ENCODE measurements around the gene DCP1B.

Gene DCP1B

DNA sequence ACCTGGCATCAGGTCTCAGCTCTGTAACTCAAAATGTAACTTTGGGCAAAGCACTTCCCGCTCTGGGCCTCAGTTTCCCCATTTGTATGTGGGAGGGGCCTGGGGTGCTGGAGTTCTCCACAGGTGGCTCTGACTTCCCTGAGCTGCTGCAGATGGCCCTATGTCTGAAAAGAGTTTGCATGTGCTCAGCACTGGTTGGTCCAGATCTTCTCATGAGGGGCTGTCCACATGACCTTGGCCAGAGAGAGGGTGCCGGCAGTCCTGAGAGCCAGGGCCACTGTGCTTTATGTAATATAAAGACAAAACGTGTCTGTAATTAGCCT lies 78.6 kb downstream of the DCP1B start:
- Histone ChIP-seq H3K27ac (no peak overlapping the region), H3K36me3 (ENCODE audit: insufficient read depth, low read length) (no peaks in the 10 kb centered on the region), H3K9me3 (ENCODE audit: low read depth, low read length) (no peaks in the 10 kb centered on the region), H3K4me3 (no peak overlapping the region), H3K9ac (ENCODE audit: insufficient read length) (no peak overlapping the region)
- DNase-seq (ENCODE audit: low read depth, low spot score) = no peak
- TF ChIP-seq POLR2AphosphoS5 (IDR thresholded peaks at IDR 0.05; ENCODE audit: borderline replicate concordance, low read depth, low read length) = no peak
- TF ChIP-seq FOXP2 (optimal IDR thresholded peaks at IDR 0.05; ENCODE audit: control extremely low read depth, extremely low read length, insufficient read depth) = no peak
- no peak for TF ChIP-seq EZH2 (IDR thresholded peaks at IDR 0.05)

DNA sequence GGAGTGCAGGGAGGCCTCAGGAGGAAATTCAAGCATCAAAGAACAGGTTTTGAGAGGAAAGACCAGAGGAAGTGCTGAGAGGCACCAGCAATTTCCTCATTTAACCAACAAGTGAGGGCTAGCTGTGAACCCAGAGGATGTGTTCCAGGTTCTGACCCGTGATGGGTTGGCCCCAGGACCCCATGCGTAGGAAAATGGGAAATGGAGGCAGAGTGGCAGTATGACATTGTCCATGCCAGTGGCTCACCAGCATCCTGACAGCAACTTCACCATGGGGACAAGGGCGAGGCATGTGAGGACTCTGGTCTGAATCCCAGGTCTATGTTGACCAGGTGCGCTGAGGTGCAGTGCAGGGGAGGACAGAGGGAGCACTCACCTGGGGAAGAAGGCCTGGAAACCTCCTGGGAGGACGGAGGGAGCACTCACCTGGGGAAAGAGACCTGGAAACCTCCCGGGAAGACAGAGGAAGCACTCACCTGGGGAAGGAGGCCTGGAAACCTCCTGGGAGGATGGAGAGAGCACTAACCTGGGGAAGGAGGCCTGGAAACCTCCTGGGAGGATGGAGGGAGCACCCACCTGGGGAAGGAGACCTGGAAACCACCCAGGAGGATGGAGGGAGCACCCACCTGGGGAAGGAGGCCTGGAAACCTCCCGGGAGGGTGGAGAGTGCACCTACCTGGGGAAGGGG lies 79.1 kb downstream of the DCP1B start:
- Histone ChIP-seq H3K9ac (ENCODE audit: insufficient read length) (no peak overlapping the region), H3K27ac (no peak overlapping the region), H3K4me3 (no peak overlapping the region), H3K36me3 (ENCODE audit: insufficient read depth, low read length) (no peaks in the 10 kb centered on the region), H3K9me3 (ENCODE audit: low read depth, low read length) (no peaks in the 10 kb centered on the region)
- no peak for TF ChIP-seq POLR2AphosphoS5 (IDR thresholded peaks at IDR 0.05; ENCODE audit: borderline replicate concordance, low read depth, low read length)
- no peak for TF ChIP-seq FOXP2 (optimal IDR thresholded peaks at IDR 0.05; ENCODE audit: control extremely low read depth, extremely low read length, insufficient read depth)
- TF ChIP-seq EZH2 (IDR thresholded peaks at IDR 0.05) = no peak
- no peak for DNase-seq (ENCODE audit: low read depth, low spot score)

DNA sequence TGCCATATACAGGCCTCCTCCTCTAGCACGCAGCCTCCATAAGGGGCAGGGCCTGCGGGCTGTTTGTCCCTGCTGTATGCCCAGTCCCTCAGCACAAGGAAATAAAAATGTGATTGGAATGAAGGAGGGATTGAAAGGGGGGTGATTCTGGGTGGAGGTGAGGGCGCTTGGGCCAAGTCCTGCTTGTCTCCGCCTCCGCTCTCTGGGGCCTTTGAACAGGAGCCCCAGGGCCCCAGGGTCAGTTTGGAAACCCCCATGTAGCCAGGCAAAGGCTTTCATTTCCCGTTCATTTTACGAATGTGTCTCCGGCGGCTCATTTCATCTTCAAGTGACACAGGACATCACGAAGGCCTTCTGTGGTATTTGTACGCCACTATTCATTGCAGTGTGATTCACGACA lies 81.3 kb downstream of the DCP1B start:
- DNase-seq (ENCODE audit: low read depth, low spot score) = no peak
- H3K27ac ChIP-seq = no peak overlapping the region
- H3K9me3 ChIP-seq (ENCODE audit: low read depth, low read length) = no peaks in the 10 kb centered on the region
- H3K36me3 ChIP-seq (ENCODE audit: insufficient read depth, low read length) = no peaks in the 10 kb centered on the region
- H3K9ac ChIP-seq (ENCODE audit: insufficient read length) = no peak overlapping the region
- TF ChIP-seq POLR2AphosphoS5 (IDR thresholded peaks at IDR 0.05; ENCODE audit: borderline replicate concordance, low read depth, low read length) (no peak), EZH2 (IDR thresholded peaks at IDR 0.05) (no peak), FOXP2 (optimal IDR thresholded peaks at IDR 0.05; ENCODE audit: control extremely low read depth, extremely low read length, insufficient read depth) (no peak)
- no peak overlapping the region for H3K4me3 ChIP-seq

DNA sequence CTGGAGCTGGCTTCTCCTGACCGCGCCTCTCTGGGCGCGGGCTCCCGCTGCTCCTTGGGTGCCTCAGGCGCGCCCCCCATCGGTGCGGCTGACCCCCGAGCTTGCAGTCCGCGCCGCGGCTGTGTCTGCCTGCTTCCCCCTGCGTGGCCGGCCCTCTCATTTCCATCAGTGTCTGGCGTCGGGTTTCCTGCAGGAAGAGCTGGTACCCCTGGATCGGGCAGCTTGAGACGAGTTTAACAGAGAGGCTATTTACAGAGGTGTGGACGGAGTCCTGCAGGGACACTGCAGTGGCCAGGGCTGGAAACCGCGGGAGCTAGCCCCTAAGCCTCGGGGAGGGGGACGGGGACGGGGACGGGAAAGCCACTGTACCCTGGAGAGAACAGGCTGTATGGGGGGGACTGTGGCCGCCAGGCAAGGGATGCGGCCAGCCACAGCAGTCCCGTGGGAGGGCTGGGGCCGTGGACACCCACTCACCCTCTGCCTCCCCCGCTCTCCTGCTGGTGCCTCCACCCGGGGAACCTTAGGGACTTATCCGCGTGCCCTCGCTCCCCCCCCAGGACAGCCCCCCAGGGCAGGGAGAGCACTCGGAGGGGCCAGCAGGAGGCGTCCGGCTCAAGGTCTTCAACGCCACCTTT lies 82.1 kb downstream of the DCP1B start:
- no peak for DNase-seq (ENCODE audit: low read depth, low spot score)
- Histone ChIP-seq H3K36me3 (ENCODE audit: insufficient read depth, low read length) (no peaks in the 10 kb centered on the region), H3K27ac (no peak overlapping the region), H3K9ac (ENCODE audit: insufficient read length) (no peak overlapping the region), H3K4me3 (no peak overlapping the region), H3K9me3 (ENCODE audit: low read depth, low read length) (no peaks in the 10 kb centered on the region)
- no peak for TF ChIP-seq POLR2AphosphoS5 (IDR thresholded peaks at IDR 0.05; ENCODE audit: borderline replicate concordance, low read depth, low read length)
- no peak for TF ChIP-seq EZH2 (IDR thresholded peaks at IDR 0.05)
- no peak for TF ChIP-seq FOXP2 (optimal IDR thresholded peaks at IDR 0.05; ENCODE audit: control extremely low read depth, extremely low read length, insufficient read depth)

DNA sequence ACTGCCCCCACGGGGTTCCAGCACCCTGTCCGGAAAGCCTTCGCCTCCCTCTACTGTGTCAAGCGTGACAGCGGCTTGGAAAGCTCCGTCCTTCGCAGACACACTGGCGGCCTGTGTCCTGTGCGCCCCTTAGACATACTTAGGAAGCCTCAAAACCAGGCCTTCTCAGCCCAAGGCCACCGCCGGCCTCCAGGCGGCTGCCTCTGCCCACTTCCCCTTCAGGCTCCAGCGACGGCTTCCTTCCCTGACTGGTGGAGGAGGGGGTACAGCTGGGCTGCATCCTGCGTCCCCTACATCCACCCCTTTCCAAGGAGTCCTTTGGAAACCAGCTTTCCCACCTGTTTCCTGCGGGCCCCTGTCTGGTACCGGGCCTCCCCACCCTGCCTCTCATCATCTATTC lies 83.3 kb downstream of the DCP1B start:
- no peak for DNase-seq (ENCODE audit: low read depth, low spot score)
- Histone ChIP-seq H3K9ac (ENCODE audit: insufficient read length) (no peak overlapping the region), H3K9me3 (ENCODE audit: low read depth, low read length) (no peaks in the 10 kb centered on the region), H3K36me3 (ENCODE audit: insufficient read depth, low read length) (no peaks in the 10 kb centered on the region), H3K4me3 (no peak overlapping the region), H3K27ac (no peak overlapping the region)
- TF ChIP-seq POLR2AphosphoS5 (IDR thresholded peaks at IDR 0.05; ENCODE audit: borderline replicate concordance, low read depth, low read length) (no peak), FOXP2 (optimal IDR thresholded peaks at IDR 0.05; ENCODE audit: control extremely low read depth, extremely low read length, insufficient read depth) (no peak), EZH2 (IDR thresholded peaks at IDR 0.05) (no peak)

DNA sequence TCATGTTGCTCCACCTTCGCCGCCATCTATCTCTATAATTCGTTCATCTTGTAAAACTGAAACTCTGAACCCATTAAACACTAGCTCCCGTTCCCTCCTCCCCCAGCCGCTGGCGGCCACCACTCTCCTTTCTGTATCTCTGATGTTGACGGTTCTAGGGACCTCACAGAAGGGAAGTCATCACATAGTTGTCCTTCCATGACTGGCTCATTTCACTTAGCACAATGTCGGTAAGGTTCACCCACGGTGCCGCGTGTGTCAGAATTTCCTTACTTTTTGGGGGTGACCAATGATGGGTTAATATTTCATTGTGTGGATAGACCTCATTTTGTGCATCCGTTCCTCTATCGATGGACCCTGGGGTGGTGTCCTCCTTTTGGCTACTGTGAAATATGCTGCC lies 83.8 kb downstream of the DCP1B start:
- Histone ChIP-seq H3K9me3 (ENCODE audit: low read depth, low read length) (no peaks in the 10 kb centered on the region), H3K27ac (no peak overlapping the region), H3K36me3 (ENCODE audit: insufficient read depth, low read length) (no peaks in the 10 kb centered on the region), H3K4me3 (no peak overlapping the region), H3K9ac (ENCODE audit: insufficient read length) (no peak overlapping the region)
- DNase-seq (ENCODE audit: low read depth, low spot score) = no peak
- TF ChIP-seq POLR2AphosphoS5 (IDR thresholded peaks at IDR 0.05; ENCODE audit: borderline replicate concordance, low read depth, low read length) (no peak), FOXP2 (optimal IDR thresholded peaks at IDR 0.05; ENCODE audit: control extremely low read depth, extremely low read length, insufficient read depth) (no peak), EZH2 (IDR thresholded peaks at IDR 0.05) (no peak)

DNA sequence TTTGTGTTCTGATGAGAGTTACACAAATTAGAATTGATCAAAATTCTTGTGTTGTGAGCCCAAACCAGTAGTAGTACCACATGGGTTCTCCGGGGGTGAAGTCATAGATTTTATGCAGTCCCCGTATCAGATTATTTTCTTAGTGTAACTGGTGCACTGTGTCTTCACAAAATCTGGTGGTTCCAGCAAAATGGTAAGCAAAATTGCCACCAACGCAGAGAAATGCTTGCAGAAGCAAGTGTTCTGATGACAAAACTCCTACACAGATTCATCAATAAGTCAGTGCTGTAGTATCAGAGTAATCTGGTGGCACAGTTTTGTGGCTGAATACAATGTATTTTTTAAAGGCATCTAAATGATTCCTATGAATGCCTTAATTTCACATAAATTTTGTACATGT lies 84.5 kb downstream of the DCP1B start:
- no peak for TF ChIP-seq FOXP2 (optimal IDR thresholded peaks at IDR 0.05; ENCODE audit: control extremely low read depth, extremely low read length, insufficient read depth)
- TF ChIP-seq EZH2 (IDR thresholded peaks at IDR 0.05) = no peak
- TF ChIP-seq POLR2AphosphoS5 (IDR thresholded peaks at IDR 0.05; ENCODE audit: borderline replicate concordance, low read depth, low read length) = no peak
- Histone ChIP-seq H3K27ac (no peak overlapping the region), H3K9me3 (ENCODE audit: low read depth, low read length) (no peaks in the 10 kb centered on the region), H3K9ac (ENCODE audit: insufficient read length) (no peak overlapping the region), H3K4me3 (no peak overlapping the region), H3K36me3 (ENCODE audit: insufficient read depth, low read length) (no peaks in the 10 kb centered on the region)
- DNase-seq (ENCODE audit: low read depth, low spot score) = no peak

DNA sequence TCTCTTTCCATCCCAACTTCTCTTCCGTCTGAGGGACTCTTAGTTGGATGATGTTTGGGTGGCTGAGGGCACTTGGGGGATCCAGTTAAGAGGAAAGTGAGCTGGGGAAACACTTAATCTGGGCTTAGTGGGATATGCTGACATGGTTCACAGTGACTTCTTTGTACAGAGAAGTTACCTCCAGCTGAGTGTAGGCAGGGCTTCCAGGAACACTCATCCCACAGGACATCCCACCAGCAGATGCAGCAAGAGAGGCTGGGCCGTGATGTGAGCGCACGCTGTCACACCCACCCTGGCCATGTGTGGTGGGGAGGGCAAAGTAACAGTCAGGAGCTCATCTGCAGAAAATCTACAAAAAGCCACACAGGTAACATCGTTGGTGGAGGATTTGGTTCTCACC lies 85.0 kb downstream of the DCP1B start:
- H3K27ac ChIP-seq = no peak overlapping the region
- no peak overlapping the region for H3K4me3 ChIP-seq
- DNase-seq (ENCODE audit: low read depth, low spot score) = no peak

DNA sequence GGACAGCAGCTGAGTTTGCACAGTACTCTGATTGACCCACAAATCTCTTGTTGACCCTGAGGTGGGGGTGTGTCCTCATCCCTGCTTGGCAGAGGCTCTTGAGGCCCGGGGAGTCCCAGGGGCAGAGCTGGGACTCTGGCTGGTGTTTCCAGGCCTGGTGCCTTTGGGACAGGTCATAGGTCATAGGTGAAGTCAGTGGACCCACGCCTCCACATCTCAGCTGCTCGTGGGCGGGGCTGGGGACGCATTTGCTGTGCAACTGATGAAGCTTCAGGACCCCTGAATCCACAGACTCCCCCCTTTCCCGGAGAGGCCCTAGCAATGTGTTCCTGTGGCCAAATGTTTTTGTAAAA lies 85.4 kb downstream of the DCP1B start:
- H3K36me3 ChIP-seq (ENCODE audit: insufficient read depth, low read length) = no peaks in the 10 kb centered on the region
- TF ChIP-seq FOXP2 (optimal IDR thresholded peaks at IDR 0.05; ENCODE audit: control extremely low read depth, extremely low read length, insufficient read depth) = no peak
- no peak for TF ChIP-seq POLR2AphosphoS5 (IDR thresholded peaks at IDR 0.05; ENCODE audit: borderline replicate concordance, low read depth, low read length)
- no peak for TF ChIP-seq EZH2 (IDR thresholded peaks at IDR 0.05)
- DNase-seq (ENCODE audit: low read depth, low spot score) = no peak
- H3K4me3 ChIP-seq = no peak overlapping the region
- no peak overlapping the region for H3K9ac ChIP-seq (ENCODE audit: insufficient read length)
- no peak overlapping the region for H3K27ac ChIP-seq
- H3K9me3 ChIP-seq (ENCODE audit: low read depth, low read length) = no peaks in the 10 kb centered on the region

More for the DNA sequence above, 85.0 kb downstream of the DCP1B start:
- no peaks in the 10 kb centered on the region for H3K9me3 ChIP-seq (ENCODE audit: low read depth, low read length)
- H3K36me3 ChIP-seq (ENCODE audit: insufficient read depth, low read length) = no peaks in the 10 kb centered on the region
- TF ChIP-seq EZH2 (IDR thresholded peaks at IDR 0.05) = no peak
- no peak overlapping the region for H3K9ac ChIP-seq (ENCODE audit: insufficient read length)

Data from SK-N-MC (cell line).